GM13976 (cell line): ENCODE measurements around the gene FRK.

Source experiments
- DNase-seq: peaks from one replicate; pipeline ENCODE4 v3.0.0; 2012; ENCODE audit warnings: low spot score
- CTCF ChIP-seq: IDR thresholded peaks from 2 replicates; pipeline ENCODE4 v1.5.1; 2012; ENCODE audit warnings: borderline replicate concordance, mild to moderate bottlenecking; ENCODE audit not compliant: insufficient read depth; ENCODE audit errors: extremely low read depth, missing control alignments, control extremely low read depth
- in situ Hi-C: fragments of 300-500 bp; cut with MboI; formaldehyde crosslinking; loops from one replicate; pipeline ENCODE4 v1.12.0; 2022; ENCODE audit warnings: low sequenced_read_pairs, mixed read lengths, inconsistent platforms; ENCODE audit not compliant: unreplicated experiment

The FRK gene

GRCh38 chr6:116008470-116009243 is 52.0 kb downstream of the FRK start:
- in situ Hi-C loops = no loop called here
- no peak for DNase-seq
- no peak for TF ChIP-seq CTCF

GRCh38 chr6:116004841-116005815 is 55.6 kb downstream of the FRK start:
- DNase-seq = no peak
- no peak for TF ChIP-seq CTCF
- in situ Hi-C loops = no loop called here

- no peak for TF ChIP-seq CTCF
- in situ Hi-C loops = no loop called here
- DNase-seq = peak; percentile 30
Observed at GRCh38 chr6:116003668-116004067, 57.0 kb downstream of the FRK start.

- TF ChIP-seq CTCF = no peak
- no peak for DNase-seq
- in situ Hi-C loops = no loop called here
Observed at GRCh38 chr6:116002756-116003155, 57.9 kb downstream of the FRK start.

GRCh38 chr6:115999235-115999634 is 61.5 kb downstream of the FRK start:
- no peak for DNase-seq
- in situ Hi-C loops = no loop called here
- TF ChIP-seq CTCF = no peak

GRCh38 chr6:115997990-115998585 is 62.6 kb downstream of the FRK start:
- in situ Hi-C loops = no loop called here
- TF ChIP-seq CTCF = no peak
- no peak for DNase-seq
